Measurements from ENCODE around the gene P3R3URF. TPM values are rescaled to one million over a fixed set of nuclear protein-coding genes. Genes with fewer than 3 reads are reported as not detected.

Gene P3R3URF
- total RNA-seq, 1 donor from 2014 or later = not detected

DNA sequence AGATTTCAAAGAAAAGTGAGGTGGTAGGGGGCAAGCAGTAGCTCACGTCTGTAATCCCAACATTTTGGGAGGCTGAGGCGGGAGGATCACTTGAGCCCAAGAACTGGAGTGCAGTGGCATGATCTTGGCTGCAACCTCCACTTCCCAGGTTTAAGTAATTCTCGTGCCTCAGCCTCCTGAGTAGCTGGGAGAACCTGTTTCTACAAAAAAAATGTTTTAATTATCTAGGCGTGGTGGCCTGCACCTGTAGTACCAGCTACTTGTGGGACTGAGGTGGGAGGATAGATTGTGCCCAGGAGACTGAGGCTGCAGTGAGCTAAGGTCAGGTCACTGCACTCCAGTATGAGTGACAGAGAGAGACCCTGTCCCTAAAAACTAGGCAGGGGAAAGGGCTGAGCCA lies 4.0 kb downstream of the P3R3URF start:
- DNase-seq = no peak

DNA sequence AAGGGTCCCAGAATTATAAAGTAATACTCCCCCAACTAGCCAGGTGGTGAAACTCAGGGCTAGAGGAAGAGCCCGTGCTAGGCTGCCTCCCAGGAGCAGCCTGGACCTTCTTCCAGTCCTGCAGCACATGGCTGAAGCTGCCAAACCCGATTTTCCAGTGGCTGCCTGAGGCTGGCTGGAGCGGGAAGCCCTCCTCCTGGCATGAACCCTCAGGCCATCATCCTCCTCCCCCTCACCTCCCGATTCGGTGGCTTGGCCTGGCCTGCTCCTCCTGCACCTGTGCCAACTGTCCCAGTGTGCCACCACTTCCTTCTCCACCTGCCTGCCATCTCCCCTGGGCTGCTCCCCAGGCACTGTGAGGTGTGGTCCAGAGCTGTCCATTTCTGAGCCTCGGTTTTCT lies 4.4 kb downstream of the P3R3URF start:
- DNase-seq = peak; percentile 24

DNA sequence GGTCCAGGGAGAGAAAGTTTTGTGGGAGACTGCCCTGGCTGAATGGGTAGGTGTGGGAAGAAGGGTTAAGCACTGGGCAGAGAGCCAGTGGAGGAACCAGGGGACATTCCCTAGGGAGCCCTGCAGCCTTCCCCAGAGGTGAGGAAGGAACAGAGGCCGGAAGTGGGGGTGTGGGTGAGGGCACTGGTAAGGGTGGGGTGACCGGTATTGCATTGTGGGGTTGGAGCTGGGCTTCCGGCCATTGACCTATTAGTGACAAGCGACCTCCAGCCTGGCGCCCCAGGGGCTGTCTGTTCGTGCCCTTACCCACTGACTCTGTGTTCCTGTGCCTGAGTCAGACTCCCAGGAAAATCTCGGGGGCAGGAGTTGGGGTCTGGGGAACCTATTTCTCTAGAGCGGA lies 4.9 kb downstream of the P3R3URF start:
- DNase-seq = no peak

DNA sequence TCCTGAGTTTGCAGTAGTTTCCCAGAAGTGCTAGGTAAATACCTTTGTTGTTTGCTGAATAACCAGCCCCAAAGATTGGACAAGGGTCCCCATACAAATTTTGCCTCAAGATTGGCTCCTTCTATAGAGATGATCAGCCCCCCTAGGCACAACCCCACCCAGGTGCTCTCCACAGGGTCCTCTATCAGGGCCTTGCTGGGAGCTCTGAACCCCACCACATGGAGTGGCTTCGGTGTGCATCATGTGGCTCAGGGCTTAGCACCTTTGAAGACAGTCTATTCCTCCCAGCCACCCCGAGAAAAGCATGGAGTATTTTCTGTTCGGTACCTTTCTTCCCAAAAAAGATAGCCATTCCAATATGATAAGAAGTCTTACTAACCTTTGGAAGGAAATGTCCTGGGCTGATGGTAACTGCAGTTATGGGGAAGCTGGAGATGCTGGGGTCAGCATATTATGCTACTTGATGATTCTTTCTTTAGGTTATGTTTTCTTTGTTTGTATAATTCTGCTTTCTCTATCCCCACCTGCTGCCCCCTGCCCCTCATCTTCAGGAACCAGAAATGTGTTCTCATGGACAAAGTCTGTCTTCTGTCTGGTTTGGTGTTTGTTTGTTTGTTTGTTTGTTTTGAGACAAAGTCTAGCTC lies 6.4 kb downstream of the P3R3URF start:
- no peak for DNase-seq

DNA sequence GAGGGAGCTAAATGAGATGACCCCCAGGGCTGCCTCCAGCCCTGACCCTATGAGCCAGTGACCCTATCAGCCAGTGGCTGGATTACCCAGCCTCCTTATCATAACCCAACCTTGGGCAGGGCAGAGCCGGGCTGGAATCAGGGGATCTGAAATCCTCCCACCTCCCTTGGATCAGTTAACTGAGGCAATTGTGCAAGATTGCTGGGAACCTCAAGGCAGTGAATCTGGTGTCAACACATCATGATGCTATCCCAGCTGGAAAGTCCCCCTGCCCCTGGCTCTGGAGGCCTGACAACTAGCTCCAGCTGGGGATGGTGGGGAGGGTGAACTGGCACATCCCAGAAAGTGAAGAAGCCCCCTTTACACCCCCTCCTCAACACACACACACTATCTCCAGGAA lies 7.8 kb downstream of the P3R3URF start:
- no peak for DNase-seq

DNA sequence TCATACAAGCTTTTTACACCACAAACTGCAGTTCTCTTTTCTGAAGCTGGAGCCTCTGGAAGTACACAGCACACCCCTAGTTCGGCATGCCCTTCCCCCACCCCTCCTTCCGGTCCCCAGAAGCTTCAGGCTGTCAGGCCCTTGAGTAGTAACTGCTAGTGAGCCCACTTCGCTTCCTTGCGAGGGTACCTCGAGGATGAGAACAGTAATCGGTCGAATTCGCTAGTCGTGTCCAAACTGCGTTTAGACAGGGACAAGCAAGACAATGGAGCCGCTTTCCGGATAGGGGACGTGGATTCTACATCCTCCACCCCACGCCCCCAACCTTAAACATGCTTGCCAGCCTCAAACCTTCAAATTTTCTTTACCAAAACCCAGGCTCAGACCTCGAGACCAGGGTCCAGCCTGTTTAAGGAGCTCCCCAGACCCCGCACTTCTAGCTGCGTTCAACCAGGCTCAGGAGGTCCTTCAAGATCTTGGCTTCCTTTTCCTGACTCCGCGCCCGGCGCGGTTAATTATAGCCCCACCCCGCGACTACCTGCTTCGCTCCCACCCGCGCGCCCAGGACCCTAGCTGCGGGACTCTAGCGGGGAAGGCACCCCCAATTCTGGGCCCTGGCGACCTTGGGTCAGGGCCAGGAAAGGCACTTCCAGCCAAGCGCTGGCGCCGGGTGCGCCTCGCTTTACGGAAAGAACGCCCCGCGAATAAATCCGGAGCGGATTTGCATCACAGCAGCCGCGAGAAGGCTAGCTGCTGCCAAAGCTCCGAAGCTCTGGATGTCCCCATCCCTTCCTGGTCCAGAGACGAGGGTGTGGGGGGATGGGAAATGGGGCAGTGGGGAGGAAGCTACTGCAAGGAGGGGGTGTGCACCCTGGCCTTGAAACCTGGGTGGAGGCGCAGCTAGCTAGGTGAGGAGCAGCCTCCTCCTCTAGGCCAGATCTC lies 9.5 kb downstream of the P3R3URF start:
- DNase-seq = peak; percentile 52

DNA sequence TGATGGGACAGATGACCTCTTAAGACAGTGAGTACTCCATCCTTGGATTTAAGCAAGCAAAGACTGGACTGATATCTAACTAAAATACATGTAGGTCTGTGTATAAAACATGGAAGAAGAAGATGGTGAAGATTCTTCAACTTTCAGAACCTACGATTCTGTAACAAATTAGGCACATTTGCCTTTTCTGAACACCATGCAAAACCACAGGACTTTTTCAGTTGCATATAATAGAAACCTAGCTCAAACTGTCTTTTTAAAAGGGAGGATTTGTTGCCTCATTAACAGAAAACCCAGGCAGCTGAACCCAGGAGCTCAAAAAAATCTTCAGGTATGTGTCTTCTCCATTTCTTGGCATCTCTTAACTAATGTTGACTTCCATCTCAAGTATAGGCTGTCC lies 16.1 kb downstream of the P3R3URF start:
- no peak for DNase-seq

DNA sequence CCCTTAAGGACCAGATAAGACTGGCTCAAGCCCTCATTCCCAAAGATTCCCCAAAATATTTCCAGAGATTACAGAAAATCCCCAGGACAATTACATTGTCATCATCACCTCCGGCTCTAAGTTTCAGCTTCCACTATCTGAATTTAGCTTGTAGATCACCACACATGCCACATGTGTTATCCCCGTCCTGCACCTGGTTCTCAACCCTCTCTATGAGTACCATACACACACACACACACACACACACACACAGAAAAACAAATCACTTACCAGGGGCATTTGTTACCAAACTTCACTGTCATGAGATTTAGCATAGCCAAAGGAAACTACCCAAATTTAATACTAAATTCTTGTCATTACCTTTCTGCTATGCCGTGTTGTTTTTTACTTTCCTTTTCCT lies 16.8 kb downstream of the P3R3URF start:
- no peak for DNase-seq

DNA sequence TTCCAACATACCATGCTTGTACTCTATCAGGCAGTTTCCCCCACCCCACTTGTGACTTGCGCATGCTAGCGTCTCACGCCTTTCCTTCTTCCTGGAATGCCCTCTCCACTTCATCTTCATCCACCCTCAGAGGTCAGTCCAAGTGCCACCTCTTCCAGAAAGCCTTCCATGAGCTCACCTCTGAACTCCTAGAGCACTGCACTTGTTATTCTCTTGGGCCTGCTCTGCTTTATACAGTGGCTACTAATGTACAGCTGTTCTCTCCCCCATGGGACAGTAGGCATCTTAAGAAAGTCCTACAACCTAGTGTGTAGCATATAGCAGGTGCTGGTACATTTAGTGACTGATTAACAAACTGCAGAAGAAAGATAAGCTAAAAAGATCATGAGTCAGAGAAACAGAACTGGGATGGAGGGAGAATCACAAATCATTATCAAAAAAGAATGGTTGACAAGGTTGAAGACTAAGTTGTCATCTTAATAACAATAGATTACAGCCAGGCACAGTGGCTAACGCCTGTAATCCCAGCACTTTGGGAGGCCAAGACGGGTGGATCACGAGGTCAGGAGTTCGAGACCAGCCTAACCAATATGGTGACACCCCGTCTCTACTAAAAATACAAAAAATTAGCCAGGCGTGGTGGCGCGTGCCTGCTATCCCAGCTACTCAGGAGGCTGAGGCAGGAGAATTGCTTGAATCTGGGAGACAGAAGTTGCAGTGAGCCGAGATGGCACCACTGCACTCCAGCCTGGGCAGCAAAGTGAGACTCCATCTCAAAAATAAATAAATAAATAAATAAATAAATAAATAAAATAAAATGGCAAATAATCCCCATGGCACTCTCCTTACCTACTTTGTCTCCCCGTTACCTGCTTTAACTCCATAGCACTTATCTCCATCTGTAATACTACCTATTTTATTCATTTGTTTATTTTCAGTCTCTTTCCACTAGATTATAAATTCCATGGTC lies 17.7 kb downstream of the P3R3URF start:
- DNase-seq = no peak

DNA sequence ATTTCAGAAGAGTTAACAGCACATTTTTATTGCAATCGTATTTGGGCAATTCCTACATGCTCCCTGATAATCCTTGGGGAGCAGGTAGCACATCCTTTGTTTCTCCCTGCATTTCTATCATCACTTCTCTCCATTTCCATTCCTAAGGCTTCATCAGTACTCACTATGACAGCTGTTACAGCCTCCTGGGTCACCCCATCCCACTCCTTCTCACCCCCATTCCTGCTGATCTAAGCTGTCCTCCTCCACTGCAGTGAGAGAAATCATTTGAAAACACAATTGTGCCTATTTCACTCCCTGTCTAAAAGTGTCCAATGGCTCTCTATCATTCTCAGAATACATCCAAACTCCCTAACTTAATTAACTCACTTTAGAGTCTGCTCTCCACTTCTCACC lies 18.4 kb downstream of the P3R3URF start:
- no peak for DNase-seq

DNA sequence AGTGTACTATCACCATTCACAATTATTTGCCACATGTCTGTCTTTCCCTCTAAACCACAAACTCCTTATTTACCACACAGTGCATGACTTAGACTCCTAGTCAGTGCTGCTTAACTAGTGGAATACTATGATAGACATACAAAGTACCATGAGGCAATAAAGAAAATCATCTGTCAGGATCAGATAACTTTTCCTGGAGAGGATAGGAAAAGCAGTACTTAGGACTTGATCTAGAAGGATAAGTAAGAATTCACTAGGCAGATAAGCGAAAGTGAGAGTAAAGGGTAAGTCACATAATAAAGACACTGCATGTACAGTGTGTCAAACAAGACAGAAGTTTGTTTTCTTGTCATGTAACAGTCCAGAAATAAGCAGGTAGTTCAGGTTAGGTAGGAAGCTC lies 22.6 kb downstream of the P3R3URF start:
- no peak for DNase-seq

DNA sequence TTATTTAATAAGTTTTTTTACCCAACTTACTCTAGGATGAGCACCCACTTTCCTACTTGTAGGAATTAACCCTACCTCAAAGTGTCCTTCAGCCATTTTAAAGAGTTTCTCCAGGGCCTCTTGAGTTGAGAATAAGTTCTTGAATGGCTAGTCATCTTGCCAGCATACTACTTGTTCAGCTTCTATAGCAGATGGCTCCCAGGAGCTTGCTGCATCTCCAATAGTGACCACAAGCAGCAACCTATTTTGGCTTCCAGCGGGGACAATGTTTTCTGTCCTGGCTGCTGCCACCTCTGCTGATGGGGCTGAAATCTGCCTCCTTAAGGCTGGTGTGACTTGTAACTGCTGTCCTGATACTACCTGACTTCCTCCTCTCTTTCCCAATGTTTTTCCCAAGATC lies 23.1 kb downstream of the P3R3URF start:
- DNase-seq = no peak

DNA sequence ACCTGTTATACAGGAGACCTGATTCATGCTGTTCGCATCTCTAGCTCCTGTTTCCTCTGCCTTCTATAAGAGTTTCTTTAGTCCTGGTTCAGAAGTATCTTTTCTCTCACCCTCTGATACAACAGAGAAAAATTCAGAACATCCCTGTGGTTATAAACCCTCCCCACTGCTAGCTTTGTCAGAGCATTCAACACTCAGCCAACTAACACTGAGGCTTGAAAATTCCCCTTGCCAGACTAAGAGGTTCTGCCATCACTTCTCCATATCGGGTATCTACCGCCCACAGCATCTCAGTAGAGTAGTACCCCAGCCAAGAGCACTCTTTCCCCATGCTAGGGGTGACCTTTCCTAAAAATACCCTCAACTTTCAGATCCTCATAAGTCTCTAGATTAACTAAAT lies 24.3 kb downstream of the P3R3URF start:
- DNase-seq = no peak

DNA sequence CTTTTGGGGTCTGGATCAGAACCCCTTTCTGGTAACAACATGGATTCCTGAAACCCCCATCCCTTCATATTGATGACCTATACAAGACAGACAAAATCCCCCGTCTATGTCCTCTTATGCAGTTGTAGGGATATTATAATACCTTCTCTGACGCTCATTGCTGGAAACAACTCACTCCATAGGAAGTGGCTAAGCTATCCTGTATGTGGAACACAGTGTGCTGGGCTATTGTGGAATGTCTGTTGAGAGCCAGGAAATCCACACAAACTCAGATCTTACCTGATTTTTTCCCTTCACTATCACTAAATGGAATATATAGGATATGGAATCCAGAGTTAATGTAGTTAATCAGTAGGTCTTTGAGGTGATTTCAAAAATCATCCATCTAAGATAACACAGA lies 26.2 kb downstream of the P3R3URF start:
- no peak for DNase-seq

DNA sequence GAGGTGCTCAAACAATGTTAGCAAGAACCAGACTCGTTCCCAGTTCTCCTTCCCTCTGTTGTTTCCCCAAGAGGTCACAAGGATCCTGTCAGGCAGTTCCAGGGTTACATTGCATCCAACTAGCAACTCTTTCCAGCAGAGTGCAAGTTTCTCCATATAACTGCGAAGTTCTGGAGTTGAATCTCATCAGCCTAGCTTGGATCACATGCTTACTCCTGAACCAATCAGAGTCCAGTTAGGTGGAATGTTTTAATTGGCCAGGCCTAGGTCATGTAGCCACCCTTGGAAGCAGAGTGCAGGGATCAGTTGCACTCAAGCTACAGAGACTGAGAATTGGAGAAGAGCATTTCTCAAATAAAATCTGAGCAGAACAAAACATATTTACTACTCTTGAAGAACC lies 28.0 kb downstream of the P3R3URF start:
- no peak for DNase-seq

DNA sequence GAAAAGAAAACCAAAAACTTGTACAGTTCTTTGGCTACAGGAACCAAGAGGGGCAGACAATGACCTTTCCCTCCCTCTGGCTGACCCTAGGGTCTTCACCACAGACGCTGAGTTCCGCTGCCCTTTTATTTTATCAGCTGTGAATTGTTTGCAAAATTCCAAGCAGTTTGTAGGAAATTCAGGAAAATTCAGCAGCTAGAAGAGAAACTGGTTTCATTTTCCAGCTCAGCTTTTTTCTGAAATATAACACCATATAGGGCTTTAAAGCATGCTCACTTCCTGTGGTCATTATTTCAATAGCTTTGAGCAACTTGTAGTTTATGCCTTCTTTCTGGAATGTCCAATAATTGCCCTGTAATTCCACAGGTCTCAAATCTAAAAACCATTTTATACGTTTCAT lies 38.4 kb downstream of the P3R3URF start:
- DNase-seq = peak; percentile 21

DNA sequence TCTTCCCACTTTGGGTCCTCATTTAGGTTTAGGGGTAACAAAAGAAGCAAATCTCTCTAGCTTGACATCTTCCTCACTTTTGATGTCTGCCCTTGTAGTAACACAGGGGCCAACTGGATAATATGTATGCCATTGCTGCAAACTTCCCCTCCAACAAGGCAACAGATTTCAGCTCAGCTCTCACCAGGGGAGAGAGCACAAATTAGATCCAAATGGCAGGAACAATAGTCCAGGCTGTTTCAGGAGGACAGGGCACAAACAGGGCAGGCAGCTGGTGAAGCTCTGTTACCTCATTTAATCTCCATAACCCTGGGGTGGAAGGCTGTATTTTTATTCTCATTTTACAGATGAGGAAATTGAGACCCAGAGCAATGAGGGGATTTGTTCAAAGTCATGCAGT lies 39.6 kb downstream of the P3R3URF start:
- no peak for DNase-seq

DNA sequence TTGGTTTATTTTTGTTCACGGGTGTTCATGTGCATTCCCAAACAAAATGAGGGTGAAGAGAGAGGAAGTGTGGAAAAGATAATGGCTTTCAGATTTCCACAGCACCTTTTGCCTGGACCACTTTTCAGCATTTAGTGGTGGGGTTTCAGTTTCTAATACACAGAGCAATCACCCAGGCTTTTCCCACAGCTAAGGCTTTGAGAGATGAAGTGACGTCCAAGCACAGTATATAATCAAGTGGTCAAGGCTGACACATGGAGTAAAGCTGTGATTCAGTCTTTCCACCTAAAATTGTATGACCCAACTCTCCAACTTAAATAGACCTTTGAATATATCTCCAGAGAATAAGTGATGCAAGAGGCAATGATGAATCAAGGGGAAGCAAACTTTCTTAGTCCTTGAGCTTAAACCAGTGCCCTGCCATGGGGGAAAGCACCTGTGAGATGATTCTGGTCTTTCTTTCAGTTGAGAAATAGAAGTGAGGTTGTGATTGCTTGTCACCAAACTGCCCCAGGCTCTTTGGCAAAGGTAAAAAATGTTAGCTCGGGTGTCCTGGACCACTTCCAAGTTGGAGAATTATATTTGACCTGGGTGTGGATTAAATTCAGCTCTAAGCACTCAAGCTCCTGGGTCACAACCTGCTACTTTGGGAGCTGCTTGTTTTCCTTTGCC lies 41.5 kb downstream of the P3R3URF start:
- peak; percentile 70 for DNase-seq

DNA sequence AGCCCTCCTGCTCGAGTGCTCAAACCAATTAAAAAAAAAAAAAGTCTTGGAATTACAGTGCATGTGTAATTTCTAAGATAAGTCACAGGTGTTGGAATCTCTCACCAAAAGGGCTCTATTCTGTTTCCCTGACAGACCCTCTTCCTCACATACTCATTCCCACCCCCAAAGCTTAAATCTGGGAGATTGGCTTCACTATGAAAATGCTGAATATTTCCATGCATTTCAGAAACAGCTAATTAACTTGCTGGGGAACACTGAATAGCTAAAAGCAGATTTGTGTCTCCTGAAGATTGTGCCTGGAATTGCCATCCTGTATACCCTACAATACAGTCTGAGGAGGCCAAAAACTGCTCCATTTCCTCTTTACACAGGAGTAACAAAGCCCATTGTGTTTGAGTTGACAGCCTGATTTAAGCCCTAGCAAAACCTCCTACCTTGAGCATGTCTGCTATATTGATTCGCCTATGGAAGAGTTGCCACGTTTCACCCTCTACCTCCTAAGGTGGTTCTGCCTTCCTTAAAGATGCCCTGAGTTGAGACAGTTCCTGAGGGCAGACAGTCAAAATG lies 42.4 kb downstream of the P3R3URF start:
- no peak for DNase-seq

DNA sequence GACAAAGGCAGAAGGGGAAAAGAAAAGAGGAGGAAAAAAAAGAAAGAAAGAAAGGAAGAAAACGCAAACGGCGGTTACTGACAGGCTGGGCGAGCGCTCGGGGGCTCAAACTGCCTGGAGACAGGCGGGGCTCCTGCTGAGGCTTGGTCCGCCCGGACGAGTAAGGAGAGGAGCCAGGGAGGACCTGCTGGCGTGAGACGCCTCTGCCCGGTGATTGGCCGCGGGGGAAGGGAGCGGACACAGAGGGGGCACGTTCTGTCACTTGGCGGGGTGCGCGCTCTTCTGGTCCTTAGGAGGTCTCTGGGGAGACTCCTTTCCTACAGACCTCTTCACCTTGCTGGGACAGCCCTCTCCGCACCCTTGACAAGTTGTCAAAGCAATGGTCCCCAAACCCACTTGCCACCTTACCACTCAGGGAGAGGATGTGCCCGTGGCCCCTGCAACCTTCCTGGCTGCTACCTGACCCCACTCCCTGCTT lies 43.1 kb downstream of the P3R3URF start:
- no peak for DNase-seq

DNA sequence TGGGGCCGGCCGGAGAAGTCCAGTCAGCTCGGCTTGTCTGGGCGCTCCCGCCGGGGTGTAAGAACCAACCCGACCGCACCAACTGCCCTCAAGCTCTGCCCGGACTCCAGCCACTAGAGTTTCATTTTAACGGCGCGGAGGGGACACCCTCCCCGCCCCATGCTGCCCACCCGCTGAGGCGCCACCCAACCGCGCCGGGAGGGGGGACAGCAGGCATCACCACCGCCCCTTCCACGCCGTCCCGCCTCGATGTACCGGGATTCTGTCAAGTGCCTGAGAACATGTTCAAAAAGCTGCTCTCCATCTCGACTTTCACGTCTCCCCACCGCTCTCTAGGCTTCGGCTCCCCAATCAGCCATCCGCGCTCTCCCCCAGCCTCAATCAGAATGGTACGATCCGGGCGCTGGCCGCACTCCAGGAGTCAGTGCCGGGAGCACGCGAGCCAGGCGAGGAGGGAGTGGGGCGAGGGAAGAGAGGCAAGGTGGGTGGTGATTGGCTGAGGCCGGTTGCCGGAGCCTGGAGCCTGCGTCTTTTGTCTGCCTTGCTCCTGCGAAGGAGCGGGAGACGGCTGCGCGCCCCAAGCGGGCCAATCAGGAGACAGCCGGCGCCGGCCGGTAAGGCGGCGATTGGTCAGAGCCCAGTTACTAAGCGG lies 43.6 kb downstream of the P3R3URF start, which contains the start of gene PIK3R3:
Gene PIK3R3 (minus strand): TSS at position 101 of the 652 bp plus-strand sequence. CDS start 677 bp downstream, outside the sequence.
- DNase-seq = peak; percentile 99

All from tongue (tissue), 2 donors.